Panc1 (cell line): ENCODE results near the gene ASXL3. TPM values are rescaled to one million over a fixed set of nuclear protein-coding genes. Genes with fewer than 3 reads are reported as not detected.

Experiments used
- ATAC-seq: fragments of 200-7000 bp; cut with Tn5 transposase; 2 replicates; pipeline ENCODE4 v1.9.1; 2020; ENCODE audit warnings: mild to moderate bottlenecking, moderate library complexity
- BruUV-seq: library from RNA; stranded (reverse); fragments of 400-500 nt; replicated peaks from 2 replicates; lab custom pipeline; 2021; lab: Mats Ljungman, UMichigan
- CTCF ChIA-PET: fragments of 300-600 bp; sonication (Branson Sonifier 250); formaldehyde crosslinking; loops from one replicate; lab custom pipeline; 2022; ENCODE audit warnings: antibody characterized with exemption; lab: Charles Lee
- POLR2A ChIA-PET: fragments of 300-600 bp; sonication (Branson Sonifier 250); formaldehyde crosslinking; loops from one replicate; lab custom pipeline; 2022; ENCODE audit warnings: antibody characterized with exemption; lab: Charles Lee
- DNase-seq: peaks from one replicate; pipeline ENCODE4 v3.0.0-alpha.2; 2010; ENCODE audit warnings: low read depth, low spot score
- H3K27ac ChIP-seq: 2 replicates; pipeline ENCODE4 v1.5.1; 2011; ENCODE audit warnings: mild to moderate bottlenecking, low read length, inconsistent platforms
- H3K27me3 ChIP-seq: fragments of 200-500 bp; sonication (Bioruptor generic); 2 replicates; pipeline ENCODE4 v1.6.0; 2014; ENCODE audit warnings: low read length, inconsistent platforms; ENCODE audit not compliant: control insufficient read depth, insufficient read depth
- H3K36me3 ChIP-seq: fragments of 200-500 bp; sonication (Bioruptor generic); 2 replicates; pipeline ENCODE4 v1.5.1; 2014; ENCODE audit warnings: inconsistent platforms, mild to moderate bottlenecking, low read length, moderate library complexity; ENCODE audit not compliant: control insufficient read depth, insufficient read depth
- H3K4me1 ChIP-seq: 2 replicates; pipeline ENCODE4 v1.5.1; 2011; ENCODE audit warnings: inconsistent platforms, mild to moderate bottlenecking, low read length, moderate library complexity; ENCODE audit not compliant: control insufficient read depth, insufficient read depth
- H3K4me3 ChIP-seq, 2 experiments: 2 replicates each; pipeline ENCODE4 v1.5.1; 2011 to 2012; ENCODE audit warnings: low read depth in 2 of 2, low read length in 2 of 2, mild to moderate bottlenecking in 2 of 2, inconsistent platforms in 1 of 2, moderate library complexity in 1 of 2
- H3K9me3 ChIP-seq: fragments of 200-500 bp; sonication (Bioruptor generic); 2 replicates; pipeline ENCODE4 v1.5.1; 2014; ENCODE audit warnings: low read depth, mild to moderate bottlenecking, inconsistent platforms, low read length, moderate library complexity; ENCODE audit not compliant: control insufficient read depth, insufficient read depth
- CTCF ChIP-seq: fragments of 450-650 bp; IDR thresholded peaks from 2 replicates; pipeline ENCODE4 v1.5.1; 2017; ENCODE audit warnings: mild to moderate bottlenecking
- POLR2AphosphoS5 ChIP-seq: IDR thresholded peaks from 2 replicates; pipeline ENCODE4 v1.6.1; 2012; ENCODE audit warnings: mild to moderate bottlenecking, low read depth, low read length, moderate library complexity
- REST ChIP-seq, 2 experiments: IDR thresholded peaks; 2 replicates each; pipeline ENCODE4 v1.6.1; 2011 to 2012; ENCODE audit warnings: low read depth in 2 of 2, control low read depth in 1 of 2, low read length in 1 of 2, mild to moderate bottlenecking in 1 of 2, moderate library complexity in 1 of 2; ENCODE audit not compliant: insufficient read depth in 1 of 2
- SIN3A ChIP-seq: IDR thresholded peaks from 2 replicates; pipeline ENCODE4 v1.6.1; 2012; ENCODE audit warnings: low read depth, mild to moderate bottlenecking, low read length, moderate library complexity, borderline replicate concordance; ENCODE audit not compliant: insufficient read depth
- TCF7L2 ChIP-seq: IDR thresholded peaks from 2 replicates; pipeline ENCODE4 v1.6.1; 2011; ENCODE audit warnings: mild to moderate bottlenecking, low read depth, low read length, inconsistent platforms
- in situ Hi-C: cut with HindIII; loops from 2 replicates; pipeline ENCODE4 v1.10.0; 2016; ENCODE audit warnings: low sequenced_read_pairs, low pct_unique_long_range_greater_than_20kb
- intact Hi-C: fragments of 100-400 bp; cut with micrococcal nuclease; formaldehyde crosslinking; loops from one replicate; pipeline ENCODE4 v1.10.0; 2022; ENCODE audit not compliant: unreplicated experiment
- total RNA-seq: library from RNA; stranded (reverse); gene quantifications from one replicate; pipeline ENCODE4 v1.2.1, GENCODE V29; 2021; ENCODE audit not compliant: unreplicated experiment

ASXL3 gene
- total RNA-seq, 1 experiment from 2014 or later, result 0.74 TPM

GRCh38 chr18:33673689-33674088 is 95.7 kb downstream of the ASXL3 start:
- in situ Hi-C loops, result no loop called here
- POLR2A ChIA-PET, result no interaction called here
- intact Hi-C loops, result no loop called here
- Histone ChIP-seq H3K36me3 (no peaks in the 10 kb centered on the region), H3K9me3 (no peaks in the 10 kb centered on the region), H3K27me3 (no peaks in the 10 kb centered on the region), H3K4me3 (no peak overlapping the region), H3K27ac (no peak overlapping the region), H3K4me1 (no peaks in the 10 kb centered on the region)
- DNase-seq (no peak), ATAC-seq (no peak)
- CTCF ChIA-PET, result no interaction called here
- no peak for TF ChIP-seq CTCF
- no peak for TF ChIP-seq REST (IDR thresholded peaks at IDR 0.05; ENCODE audit: insufficient read depth in 1 of 2, low read depth in 2 of 2, low read length in 1 of 2)
- no peak for TF ChIP-seq TCF7L2
- TF ChIP-seq POLR2AphosphoS5, result no peak
- no peak for TF ChIP-seq SIN3A
- no TSS peak for BruUV-seq

GRCh38 chr18:33676593-33676992 is 98.6 kb downstream of the ASXL3 start:
- no peak overlapping the region for H3K4me3 ChIP-seq
- POLR2A ChIA-PET, result no interaction called here
- CTCF ChIA-PET, result no interaction called here
- DNase-seq, result no peak
- no peak overlapping the region for H3K27ac ChIP-seq
- H3K27me3 ChIP-seq, result no peaks in the 10 kb centered on the region
- no peak for ATAC-seq
- H3K36me3 ChIP-seq, result no peaks in the 10 kb centered on the region
- no peak for TF ChIP-seq CTCF
- no peak for TF ChIP-seq REST (IDR thresholded peaks at IDR 0.05; ENCODE audit: insufficient read depth in 1 of 2, low read depth in 2 of 2, low read length in 1 of 2)
- TF ChIP-seq TCF7L2, result no peak
- TF ChIP-seq POLR2AphosphoS5, result no peak
- no peak for TF ChIP-seq SIN3A
- in situ Hi-C loops, result no loop called here
- intact Hi-C loops, result no loop called here
- H3K9me3 ChIP-seq, result no peaks in the 10 kb centered on the region
- no TSS peak for BruUV-seq
- H3K4me1 ChIP-seq, result no peaks in the 10 kb centered on the region
